ENCODE results near the gene SOX18. TPM values are rescaled to one million over a fixed set of nuclear protein-coding genes. Genes with fewer than 3 reads are reported as not detected.

The SOX18 gene
- total and polyA plus RNA-seq, 2 of the 13 experiments (the other 11 are each of a cell fraction or from before 2014, with no cell fraction given), result 1.6 to 1.9 TPM

- TF ChIP-seq ZNF546 (CRISPR knock-in tag; conservative IDR thresholded peaks at IDR 0.05) (no peak), ZNF83 (CRISPR knock-in tag; IDR thresholded peaks at IDR 0.05; ENCODE audit: borderline replicate concordance) (no peak), ZNF569 (CRISPR knock-in tag; IDR thresholded peaks at IDR 0.05; ENCODE audit: borderline replicate concordance) (no peak), PLRG1 (conservative IDR thresholded peaks at IDR 0.05) (no peak), SP1 (IDR thresholded peaks at IDR 0.05) (no peak), SP1 (CRISPR knock-in tag; IDR thresholded peaks at IDR 0.05) (no peak), MAFK (conservative IDR thresholded peaks at IDR 0.05 in 1 of 2, IDR thresholded peaks at IDR 0.05 in 1 of 2; ENCODE audit: low read length in 2 of 2) (no peak), NFE2L1 (CRISPR knock-in tag; IDR thresholded peaks at IDR 0.05; ENCODE audit: borderline replicate concordance) (no peak), ZNF776 (CRISPR knock-in tag; IDR thresholded peaks at IDR 0.05) (no peak), ZNF563 (CRISPR knock-in tag; IDR thresholded peaks at IDR 0.05) (no peak), ASH2L (IDR thresholded peaks at IDR 0.05; ENCODE audit: insufficient read length, low read depth, low read length) (no peak), ZSCAN25 (CRISPR knock-in tag; IDR thresholded peaks at IDR 0.05) (no peak)
- CTCF ChIA-PET (ENCODE audit: low intra/inter-chr PET ratio, low total read pairs), result no interaction called here
- no peak overlapping the region for H3K9ac ChIP-seq (ENCODE audit: insufficient read depth, low read depth, low read length)
- DNase-seq (ENCODE audit: low spot score) (no peak), FAIRE-seq (no peak), ATAC-seq (no peak)
- no peak overlapping the region for H3K27ac ChIP-seq (ENCODE audit: extremely low read length, insufficient read depth, low read length)
- POLR2A ChIA-PET, result no interaction called here
- no TSS peak for BruUV-seq (replicated peaks)
- no peaks in the 10 kb centered on the region for H3K36me3 ChIP-seq (replicated peaks in 1 of 2; ENCODE audit: control insufficient read depth in 1 of 2, insufficient read depth in 2 of 2, low read length in 2 of 2)
- H3K4me1 ChIP-seq (ENCODE audit: insufficient read depth, low read length), result no peaks in the 10 kb centered on the region
- H2AFZ ChIP-seq (ENCODE audit: low read length), result no peak overlapping the region
- intact Hi-C loops (cut with micrococcal nuclease; ENCODE audit: unreplicated experiment), result no loop called here
- no peak overlapping the region for H3K4me2 ChIP-seq (ENCODE audit: low read depth, low read length)
- H3K4me3 ChIP-seq (replicated peaks in 1 of 3; ENCODE audit: insufficient read depth in 1 of 3, low read depth in 2 of 3, low read length in 3 of 3), result no peak overlapping the region
- peaks cover 32 to 56% of the 10 kb centered on the region in 2 experiments for H3K27me3 ChIP-seq (ENCODE audit: control insufficient read depth in 1 of 2, insufficient read depth in 2 of 2, low read length in 2 of 2)
- H3K79me2 ChIP-seq (ENCODE audit: insufficient read depth, low read length), result no peaks in the 10 kb centered on the region
- in situ Hi-C loops (cut with HindIII; ENCODE audit: extremely low pct_ligation_motif_present, low pct_unique_long_range_greater_than_20kb), result no loop called here
- peaks cover 3% of the 10 kb centered on the region; the same call in 1 of the 2 replicates for H4K20me1 ChIP-seq (ENCODE audit: insufficient read depth, low read length)
- WGBS (ENCODE audit: low lambda C conversion rate), result 64% methylated on average over 27 of the region's 28 CpGs
- H3K9me3 ChIP-seq (ENCODE audit: low read length), result no peaks in the 10 kb centered on the region
Observed at GRCh38 chr20:64098471-64099013, 49.1 kb upstream of the SOX18 start.

All from HepG2 (cell line).